NT2/D1 (cell line): Measurements from ENCODE around the gene NTRK2.
A peak's percentile ranks its signal among the peaks of the same experiment; 100 is the strongest.

Experiments used
- DNase-seq: peaks from one replicate; pipeline ENCODE4 v3.0.0-alpha.2; 2011; ENCODE audit warnings: low read depth, low spot score
- H3K27me3 ChIP-seq: 2 replicates; pipeline ENCODE4 v1.6.0; 2011; ENCODE audit warnings: mild to moderate bottlenecking; ENCODE audit not compliant: insufficient read length, insufficient read depth
- H3K36me3 ChIP-seq: 2 replicates; pipeline ENCODE4 v1.6.1; 2011; ENCODE audit warnings: mild to moderate bottlenecking, low read length, mixed read lengths; ENCODE audit not compliant: insufficient read depth, insufficient read length
- H3K4me1 ChIP-seq: 2 replicates; pipeline ENCODE4 v1.5.1; 2011; ENCODE audit not compliant: insufficient read depth, insufficient read length
- H3K4me3 ChIP-seq: 2 replicates; pipeline ENCODE4 v1.5.1; 2011; ENCODE audit warnings: low read depth; ENCODE audit not compliant: insufficient read length
- H3K9ac ChIP-seq: 2 replicates; pipeline ENCODE4 v1.6.0; 2011; ENCODE audit warnings: low read depth; ENCODE audit not compliant: insufficient read length
- H3K9me3 ChIP-seq: 2 replicates; pipeline ENCODE4 v1.5.1; 2011; ENCODE audit warnings: mild to moderate bottlenecking, low read length; ENCODE audit not compliant: insufficient read depth
- SUZ12 ChIP-seq: IDR thresholded peaks from 2 replicates; pipeline ENCODE4 v1.6.1; 2011; ENCODE audit not compliant: insufficient read length, insufficient read depth; ENCODE audit errors: extremely low read depth
- YY1 ChIP-seq: IDR thresholded peaks from 2 replicates; pipeline ENCODE4 v1.6.1; 2011; ENCODE audit not compliant: insufficient read length, insufficient read depth
- ZNF274 ChIP-seq: IDR thresholded peaks from 2 replicates; pipeline ENCODE4 v1.6.1; 2011; ENCODE audit warnings: mild to moderate bottlenecking, low read depth, low read length

Gene NTRK2

GRCh38 chr9:84992381-84992780, 322.9 kb downstream of the NTRK2 start:
- TF ChIP-seq SUZ12 (no peak), ZNF274 (no peak), YY1 (no peak)
- Histone ChIP-seq H3K9me3 (no peaks in the 10 kb centered on the region), H3K36me3 (no peaks in the 10 kb centered on the region), H3K4me1 (no peaks in the 10 kb centered on the region), H3K9ac (no peak overlapping the region), H3K4me3 (no peak overlapping the region), H3K27me3 (no peaks in the 10 kb centered on the region)
- DNase-seq = no peak

DNA sequence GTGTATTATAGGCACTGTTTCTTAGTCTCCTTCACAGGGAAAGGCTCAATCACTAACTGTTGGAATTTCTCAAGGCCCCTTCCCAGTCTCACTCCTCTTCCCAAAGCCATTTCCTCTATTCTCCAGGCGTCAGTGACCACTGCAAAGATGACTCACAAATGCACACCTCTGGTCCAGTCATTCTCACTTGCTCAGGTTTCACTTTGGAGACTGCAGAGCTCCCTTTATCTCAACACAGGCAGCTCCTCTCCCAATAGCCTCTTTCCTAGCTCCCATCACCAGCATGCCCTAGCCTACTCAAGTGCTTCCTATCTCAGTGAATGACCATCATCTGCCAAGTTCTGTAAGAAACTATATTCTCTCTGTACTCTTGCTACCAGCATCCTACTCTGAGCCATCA, 323.6 kb downstream of the NTRK2 start:
- Histone ChIP-seq H3K36me3 (no peaks in the 10 kb centered on the region), H3K4me3 (no peak overlapping the region), H3K4me1 (peaks cover 3% of the 10 kb centered on the region), H3K9ac (no peak overlapping the region), H3K9me3 (no peaks in the 10 kb centered on the region), H3K27me3 (no peaks in the 10 kb centered on the region)
- TF ChIP-seq SUZ12 = no peak
- no peak for TF ChIP-seq ZNF274
- TF ChIP-seq YY1 = no peak
- DNase-seq = no peak

DNA sequence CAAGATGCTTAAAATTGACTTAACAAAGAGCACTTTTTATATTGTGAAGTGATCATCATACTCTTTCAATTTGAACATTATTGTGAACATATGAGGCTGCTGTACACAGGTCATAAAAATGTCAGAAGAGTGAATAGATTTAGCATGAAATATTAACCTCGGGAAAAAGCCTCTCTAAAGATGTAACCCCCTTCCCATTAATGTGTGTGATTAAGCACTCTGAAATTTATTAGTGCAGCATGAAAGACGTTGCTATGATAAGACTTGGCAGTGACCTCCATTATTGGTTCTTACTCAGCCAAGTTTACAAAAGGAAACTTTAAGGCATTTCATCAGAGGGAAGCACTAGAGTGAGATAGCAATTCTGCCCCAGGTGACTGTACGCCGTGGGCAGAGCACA, 326.5 kb downstream of the NTRK2 start:
- H3K36me3 ChIP-seq = no peaks in the 10 kb centered on the region
- peaks cover 3% of the 10 kb centered on the region for H3K4me1 ChIP-seq
- peaks cover 8% of the 10 kb centered on the region for H3K9me3 ChIP-seq
- H3K9ac ChIP-seq = no peak overlapping the region
- H3K27me3 ChIP-seq = no peaks in the 10 kb centered on the region
- no peak overlapping the region for H3K4me3 ChIP-seq
- TF ChIP-seq ZNF274 (no peak), YY1 (no peak), SUZ12 (no peak)
- no peak for DNase-seq

DNA sequence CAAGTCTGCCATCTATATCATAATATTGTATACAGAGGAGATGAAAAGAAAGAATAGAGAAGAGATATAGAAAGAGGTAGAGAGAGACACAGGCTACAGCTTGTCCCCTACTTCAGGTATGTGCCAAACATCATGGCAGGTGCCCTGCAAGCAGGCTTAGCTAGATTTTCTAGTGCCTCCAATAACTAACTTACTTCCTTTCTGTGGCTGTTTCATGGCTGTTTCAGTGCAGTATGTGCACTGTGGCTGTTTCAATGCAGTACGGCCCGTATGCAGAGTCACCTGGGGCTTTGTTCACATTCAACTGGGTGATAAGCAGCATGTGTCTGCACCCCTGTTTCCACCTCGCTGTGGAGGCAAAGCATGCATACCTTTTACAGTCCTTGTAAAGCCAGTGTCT, 327.2 kb downstream of the NTRK2 start:
- TF ChIP-seq ZNF274 (no peak), YY1 (no peak)
- H3K36me3 ChIP-seq = no peaks in the 10 kb centered on the region
- no peak for DNase-seq
- no peaks in the 10 kb centered on the region for H3K27me3 ChIP-seq
- H3K4me3 ChIP-seq = no peak overlapping the region
- H3K9me3 ChIP-seq = peaks cover 13% of the 10 kb centered on the region
- no peak overlapping the region for H3K9ac ChIP-seq
- peaks cover 3% of the 10 kb centered on the region for H3K4me1 ChIP-seq

- no peak for TF ChIP-seq ZNF274
- no peak for TF ChIP-seq YY1
- TF ChIP-seq SUZ12 = no peak
- Histone ChIP-seq H3K4me3 (no peak overlapping the region), H3K27me3 (no peaks in the 10 kb centered on the region), H3K36me3 (no peaks in the 10 kb centered on the region), H3K9ac (no peak overlapping the region), H3K4me1 (peaks cover 3% of the 10 kb centered on the region), H3K9me3 (peaks cover 13% of the 10 kb centered on the region)
- DNase-seq = no peak
These were observed 327.9 kb downstream of the NTRK2 start for GRCh38 chr9:84997472-84997871.

GRCh38 chr9:84998639-84999038, 329.1 kb downstream of the NTRK2 start:
- H3K36me3 ChIP-seq = no peaks in the 10 kb centered on the region
- TF ChIP-seq YY1 (no peak), SUZ12 (no peak), ZNF274 (no peak)
- DNase-seq = no peak
- H3K27me3 ChIP-seq = no peaks in the 10 kb centered on the region
- no peak overlapping the region for H3K4me3 ChIP-seq
- H3K9me3 ChIP-seq = peaks cover 13% of the 10 kb centered on the region
- no peak overlapping the region for H3K9ac ChIP-seq
- H3K4me1 ChIP-seq = peaks cover 3% of the 10 kb centered on the region

- no peak overlapping the region for H3K9ac ChIP-seq
- DNase-seq = no peak
- no peaks in the 10 kb centered on the region for H3K27me3 ChIP-seq
- peaks cover 13% of the 10 kb centered on the region for H3K9me3 ChIP-seq
- H3K36me3 ChIP-seq = no peaks in the 10 kb centered on the region
- no peak for TF ChIP-seq YY1
- TF ChIP-seq SUZ12 = no peak
- TF ChIP-seq ZNF274 = no peak
- H3K4me1 ChIP-seq = peaks cover 3% of the 10 kb centered on the region
- no peak overlapping the region for H3K4me3 ChIP-seq
These were observed 330.3 kb downstream of the NTRK2 start for GRCh38 chr9:84999788-85000187.

GRCh38 chr9:85001925-85002324, 332.4 kb downstream of the NTRK2 start:
- TF ChIP-seq ZNF274 = no peak
- TF ChIP-seq YY1 = no peak
- no peak for TF ChIP-seq SUZ12
- Histone ChIP-seq H3K9me3 (peaks cover 13% of the 10 kb centered on the region), H3K9ac (no peak overlapping the region), H3K27me3 (no peaks in the 10 kb centered on the region), H3K36me3 (no peaks in the 10 kb centered on the region), H3K4me1 (peaks cover 3% of the 10 kb centered on the region), H3K4me3 (no peak overlapping the region)
- DNase-seq = peak; percentile 39
